GM11168 (cell line): ENCODE measurements around the gene GAL3ST2.
"Not testable (repeated sequence)": the region's sequence is repeated elsewhere in the genome, so short reads cannot be mapped to it uniquely, and the experiment has no call there.

ENCODE experiments used
- in situ Hi-C: fragments of 300-500 bp; cut with MboI; formaldehyde crosslinking; loops from one replicate; pipeline ENCODE4 v1.12.0; 2022; ENCODE audit warnings: low sequenced_read_pairs; ENCODE audit not compliant: unreplicated experiment

GAL3ST2 gene

DNA sequence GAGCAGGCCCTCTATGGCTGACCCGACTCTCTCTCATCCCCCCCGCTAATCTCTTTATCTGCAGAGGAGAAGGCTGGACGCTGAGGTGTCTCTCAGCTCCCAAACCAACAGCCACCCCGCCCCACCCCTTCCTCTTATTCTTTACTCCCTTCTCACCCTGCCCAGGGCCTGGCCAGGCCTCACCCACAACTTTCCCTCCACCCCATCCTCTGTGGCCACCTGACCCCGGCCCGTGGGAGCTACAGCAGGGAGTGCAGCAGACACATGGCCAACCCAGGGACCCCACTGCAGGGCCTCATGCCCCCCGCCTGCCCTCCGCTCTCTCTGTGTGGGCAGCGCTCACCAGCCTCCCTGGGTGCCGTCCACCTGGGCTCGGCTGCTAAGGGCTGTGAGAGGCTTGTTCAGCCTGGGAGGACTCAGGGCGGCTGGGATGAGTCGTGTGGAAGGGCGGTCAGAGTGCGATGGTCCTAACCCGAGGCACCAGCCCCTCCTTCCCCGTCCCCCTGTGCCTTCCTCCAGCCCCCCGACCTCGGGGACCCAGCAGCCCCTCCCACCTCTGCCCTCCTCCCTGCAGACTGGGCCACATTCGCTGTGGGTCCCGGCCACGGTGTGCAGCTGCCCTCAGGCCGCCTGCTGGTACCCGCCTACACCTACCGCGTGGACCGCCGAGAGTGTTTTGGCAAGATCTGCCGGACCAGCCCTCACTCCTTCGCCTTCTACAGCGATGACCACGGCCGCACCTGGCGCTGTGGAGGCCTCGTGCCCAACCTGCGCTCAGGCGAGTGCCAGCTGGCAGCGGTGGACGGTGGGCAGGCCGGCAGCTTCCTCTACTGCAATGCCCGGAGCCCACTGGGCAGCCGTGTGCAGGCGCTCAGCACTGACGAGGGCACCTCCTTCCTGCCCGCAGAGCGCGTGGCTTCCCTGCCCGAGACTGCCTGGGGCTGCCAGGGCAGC lies 39.1 kb downstream of the GAL3ST2 start:
- in situ Hi-C loops = no loop called here

DNA sequence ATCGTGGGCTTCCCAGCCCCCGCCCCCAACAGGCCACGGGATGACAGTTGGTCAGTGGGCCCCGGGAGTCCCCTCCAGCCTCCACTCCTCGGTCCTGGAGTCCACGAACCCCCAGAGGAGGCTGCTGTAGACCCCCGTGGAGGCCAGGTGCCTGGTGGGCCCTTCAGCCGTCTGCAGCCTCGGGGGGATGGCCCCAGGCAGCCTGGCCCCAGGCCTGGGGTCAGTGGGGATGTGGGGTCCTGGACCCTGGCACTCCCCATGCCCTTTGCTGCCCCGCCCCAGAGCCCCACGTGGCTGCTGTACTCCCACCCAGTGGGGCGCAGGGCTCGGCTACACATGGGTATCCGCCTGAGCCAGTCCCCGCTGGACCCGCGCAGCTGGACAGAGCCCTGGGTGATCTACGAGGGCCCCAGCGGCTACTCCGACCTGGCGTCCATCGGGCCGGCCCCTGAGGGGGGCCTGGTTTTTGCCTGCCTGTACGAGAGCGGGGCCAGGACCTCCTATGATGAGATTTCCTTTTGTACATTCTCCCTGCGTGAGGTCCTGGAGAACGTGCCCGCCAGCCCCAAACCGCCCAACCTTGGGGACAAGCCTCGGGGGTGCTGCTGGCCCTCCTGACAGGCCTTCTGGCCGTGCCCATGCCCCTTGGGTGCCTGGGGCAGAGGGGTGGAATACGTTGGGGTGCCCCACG lies 40.0 kb downstream of the GAL3ST2 start:
- in situ Hi-C loops = no loop called here

DNA sequence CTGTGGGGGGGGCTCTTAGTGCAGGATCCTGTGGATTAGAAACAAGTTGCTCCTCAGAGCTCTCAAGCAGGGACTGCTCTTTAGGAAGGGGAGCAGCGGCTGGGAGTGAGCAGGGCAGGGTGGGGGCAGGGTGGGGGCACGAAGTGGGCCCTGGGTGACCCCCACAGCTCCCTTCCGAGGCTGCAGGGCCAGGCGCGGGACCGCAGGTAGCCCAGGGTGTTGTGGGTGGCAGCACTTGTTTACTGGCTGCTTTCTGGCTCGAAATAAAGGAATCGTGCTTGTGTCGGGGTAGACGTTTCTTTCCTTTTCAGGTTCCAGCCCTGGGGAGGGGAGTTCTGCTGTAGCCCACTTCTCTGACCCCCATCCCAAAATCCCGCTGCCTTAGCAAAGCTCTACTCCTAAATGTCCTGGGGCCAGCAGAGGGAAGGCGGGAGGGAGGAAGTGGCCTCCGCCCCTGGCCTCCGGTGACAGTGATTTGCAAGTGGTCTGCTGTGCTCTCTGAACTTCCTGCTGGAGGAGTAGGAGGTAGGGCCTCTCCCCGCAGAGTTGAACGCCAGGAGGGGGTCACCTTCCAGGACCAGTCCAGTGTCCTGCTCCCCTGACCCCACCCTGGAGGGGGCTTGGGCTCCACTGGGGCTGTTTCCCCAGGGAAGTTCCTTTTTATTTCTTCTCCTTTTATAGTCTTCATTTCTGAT lies 40.7 kb downstream of the GAL3ST2 start:
- in situ Hi-C loops = no loop called here

DNA sequence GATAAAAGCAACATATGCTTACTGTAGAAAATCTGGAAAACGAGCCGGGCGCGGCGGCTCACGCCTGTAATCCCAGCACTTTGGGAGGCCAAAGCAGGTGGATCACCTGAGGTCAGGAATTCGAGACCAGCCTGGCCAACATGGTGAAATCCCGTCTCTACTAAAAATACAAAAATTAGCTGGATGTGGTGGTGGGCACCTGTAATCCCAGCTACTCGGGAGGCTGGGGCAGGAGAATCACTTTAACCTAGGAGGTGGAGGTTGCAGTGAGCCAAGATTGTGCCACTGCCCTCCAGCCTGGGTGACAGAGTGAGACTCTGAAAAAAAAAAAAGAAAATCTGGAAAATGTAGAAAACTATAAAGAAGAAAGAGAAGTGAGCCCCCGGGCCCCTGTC lies 41.2 kb downstream of the GAL3ST2 start:
- in situ Hi-C loops = not testable (repeated sequence)

DNA sequence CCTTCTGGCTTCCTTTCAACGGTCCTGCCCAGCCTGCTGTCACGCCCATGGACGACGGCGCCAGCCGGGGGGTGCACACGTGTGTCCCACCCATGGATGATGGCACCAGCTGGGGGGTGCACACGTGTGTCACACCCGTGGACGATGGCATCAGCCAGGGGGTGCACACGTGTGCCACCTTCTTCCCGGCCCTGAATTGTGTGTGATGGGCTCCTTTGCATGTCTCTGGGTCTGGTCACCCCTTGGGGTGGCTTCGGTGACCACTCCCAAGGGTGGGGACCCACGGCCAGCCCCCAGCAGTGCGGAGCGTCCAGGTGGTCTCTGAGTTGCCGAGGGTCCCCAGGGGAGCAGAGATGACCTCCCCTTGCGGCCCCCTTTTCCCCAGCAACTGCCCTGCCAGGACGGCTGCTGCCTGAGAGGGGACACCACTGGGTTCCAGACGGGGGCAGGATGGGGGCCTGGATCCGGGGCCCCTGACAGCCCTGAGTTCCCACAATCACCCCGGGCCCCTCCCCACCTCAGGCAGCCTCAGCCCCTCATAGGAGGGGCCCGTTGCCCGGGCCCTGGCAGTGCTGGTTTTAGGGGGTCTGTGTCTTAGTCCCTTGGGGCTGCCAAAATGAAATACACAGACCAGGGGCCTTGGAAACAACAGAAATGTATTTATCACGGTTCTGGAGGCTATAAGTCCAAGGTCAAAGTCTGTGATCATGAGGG lies 41.8 kb downstream of the GAL3ST2 start:
- in situ Hi-C loops = no loop called here

DNA sequence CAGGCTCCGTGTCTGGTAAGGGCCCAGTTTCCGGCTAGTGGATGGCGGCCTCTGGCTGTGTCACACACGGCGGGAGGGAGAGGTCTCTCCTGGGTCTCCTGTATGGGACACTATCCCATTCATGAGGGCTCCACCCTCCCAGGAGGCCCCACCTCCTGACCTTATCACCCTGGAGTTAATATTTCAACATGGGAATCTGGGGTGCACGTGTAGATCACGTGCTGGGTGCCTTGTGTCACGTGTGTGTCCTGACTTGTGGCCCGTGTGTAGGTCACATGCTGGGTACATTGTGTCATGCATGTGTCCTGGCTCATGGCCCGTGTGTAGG lies 42.3 kb downstream of the GAL3ST2 start:
- in situ Hi-C loops = no loop called here

DNA sequence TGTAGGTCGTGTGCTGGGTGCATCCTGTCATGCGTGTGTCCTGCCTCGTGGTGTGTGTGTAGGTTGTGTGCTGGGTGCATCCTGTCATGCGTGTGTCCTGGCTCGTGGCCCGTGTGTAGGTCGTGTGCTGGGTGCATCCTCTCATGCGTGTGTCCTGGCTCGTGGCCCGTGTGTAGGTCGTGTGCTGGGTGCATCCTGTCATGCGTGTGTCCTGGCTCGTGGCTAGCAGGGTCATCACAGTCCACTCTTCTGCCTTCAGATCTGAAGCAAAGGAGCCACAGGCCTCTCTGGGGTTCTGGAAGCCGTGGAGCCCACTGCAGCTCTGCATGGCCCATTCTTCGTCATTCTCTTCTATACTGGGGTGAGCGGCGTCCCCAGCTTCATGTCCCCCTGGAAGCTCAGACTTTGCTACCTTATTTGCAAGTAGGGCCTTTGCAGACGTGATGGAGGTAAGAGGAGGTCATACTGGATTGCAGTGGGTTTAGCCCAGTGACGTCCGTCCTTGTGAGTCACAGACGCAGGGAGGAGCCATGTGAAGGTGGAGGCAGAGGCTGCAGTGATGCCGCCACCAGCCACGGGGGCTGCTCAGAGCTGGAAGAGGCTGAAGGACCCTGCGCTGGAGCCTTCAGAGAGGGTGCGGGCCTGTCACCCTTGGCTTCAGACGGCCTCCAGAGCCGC lies 43.5 kb downstream of the GAL3ST2 start:
- in situ Hi-C loops = not testable (repeated sequence)

DNA sequence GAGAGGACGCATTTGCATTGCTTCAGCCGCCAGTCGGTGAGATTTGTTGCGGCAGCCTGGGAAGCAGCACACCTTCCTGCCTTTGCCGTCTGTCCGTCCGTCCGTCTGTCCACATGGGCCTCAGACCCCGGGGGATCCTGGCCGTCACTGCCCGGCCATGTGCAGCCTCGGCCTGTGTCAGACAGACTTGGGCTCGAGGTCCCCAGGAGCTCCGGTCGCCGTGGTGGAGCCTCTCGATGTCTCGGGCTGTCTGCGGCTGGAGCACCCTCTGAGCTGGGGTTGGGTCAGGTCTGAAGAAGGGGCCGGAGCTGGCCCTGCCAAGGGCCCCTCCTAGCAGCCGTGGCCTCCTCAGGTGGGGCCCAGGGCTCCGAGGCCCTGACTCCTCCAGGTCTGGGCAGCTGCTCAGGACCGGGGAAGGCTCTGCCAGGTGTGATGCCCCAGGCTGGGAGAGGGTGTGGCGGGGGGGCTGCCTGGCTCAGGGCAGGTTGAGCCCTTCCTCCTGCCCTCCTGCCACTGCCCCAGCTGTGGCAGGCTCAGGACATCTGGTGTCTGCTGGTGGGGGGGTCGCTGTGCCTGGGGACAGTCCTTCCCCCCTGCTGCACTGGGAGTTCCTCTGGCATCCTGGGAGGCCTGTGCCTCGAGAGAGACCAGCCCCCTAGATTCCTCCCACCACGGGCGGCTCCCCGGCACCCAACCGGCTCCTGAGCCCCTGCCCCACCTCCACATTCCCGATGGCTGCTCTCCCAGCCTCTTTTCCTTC lies 44.2 kb downstream of the GAL3ST2 start:
- in situ Hi-C loops = no loop called here

DNA sequence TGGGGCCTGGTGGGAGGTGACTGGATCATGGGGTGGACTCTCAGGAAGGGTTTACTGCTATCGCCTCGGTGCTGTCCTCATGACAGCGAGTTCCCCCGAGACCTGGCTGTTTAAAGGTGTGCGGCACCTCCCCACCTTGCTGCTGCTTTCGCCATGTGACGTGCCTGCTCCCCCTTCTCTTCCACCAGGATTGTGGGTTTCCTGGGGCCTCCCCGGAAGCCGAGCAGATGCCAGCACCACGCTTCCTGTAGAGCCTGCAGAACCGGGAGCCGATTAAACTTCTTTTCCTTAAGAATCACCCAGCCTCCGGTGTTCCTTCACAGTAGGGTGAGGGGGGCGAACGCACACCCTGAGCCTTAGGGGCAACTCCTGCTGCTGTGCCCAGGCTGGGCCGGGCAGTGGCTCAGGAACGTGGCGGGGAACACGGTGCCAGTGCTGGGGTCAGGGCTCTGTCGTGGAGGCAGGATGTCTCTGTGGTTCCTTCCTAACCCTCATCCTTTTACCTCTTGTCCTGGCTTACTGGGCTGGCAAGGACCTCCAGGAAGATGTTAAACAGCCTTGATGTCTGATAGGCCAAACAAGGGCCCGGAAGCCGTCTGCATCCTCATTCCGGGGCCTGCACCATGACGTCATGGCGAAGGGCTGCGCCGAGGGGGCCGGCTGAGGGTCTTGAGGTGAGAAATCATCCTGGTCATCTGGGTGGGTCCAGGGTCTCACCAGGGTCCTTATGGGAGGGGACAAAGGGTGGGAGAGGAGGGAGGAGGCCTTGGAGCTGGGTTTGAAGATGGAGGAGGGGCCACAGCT lies 45.0 kb downstream of the GAL3ST2 start:
- in situ Hi-C loops = no loop called here

DNA sequence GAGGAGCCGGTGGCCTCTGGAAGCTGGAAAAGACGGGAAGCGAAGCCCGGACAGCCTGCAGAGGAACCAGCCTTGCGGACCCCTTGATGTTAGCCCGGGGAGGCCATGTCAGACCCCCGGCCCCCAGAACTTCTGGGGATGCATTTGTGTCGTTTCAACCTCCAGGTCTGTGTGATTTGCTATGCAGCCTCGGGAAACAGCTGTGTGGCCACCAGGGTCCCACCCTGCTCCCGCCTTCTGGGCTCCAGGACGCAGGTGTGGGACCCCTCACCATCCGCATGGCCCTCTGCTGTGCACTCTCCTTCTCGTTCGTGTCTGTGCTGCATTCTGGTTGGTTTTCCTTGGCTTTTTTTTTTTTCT lies 45.6 kb downstream of the GAL3ST2 start:
- in situ Hi-C loops = no loop called here

DNA sequence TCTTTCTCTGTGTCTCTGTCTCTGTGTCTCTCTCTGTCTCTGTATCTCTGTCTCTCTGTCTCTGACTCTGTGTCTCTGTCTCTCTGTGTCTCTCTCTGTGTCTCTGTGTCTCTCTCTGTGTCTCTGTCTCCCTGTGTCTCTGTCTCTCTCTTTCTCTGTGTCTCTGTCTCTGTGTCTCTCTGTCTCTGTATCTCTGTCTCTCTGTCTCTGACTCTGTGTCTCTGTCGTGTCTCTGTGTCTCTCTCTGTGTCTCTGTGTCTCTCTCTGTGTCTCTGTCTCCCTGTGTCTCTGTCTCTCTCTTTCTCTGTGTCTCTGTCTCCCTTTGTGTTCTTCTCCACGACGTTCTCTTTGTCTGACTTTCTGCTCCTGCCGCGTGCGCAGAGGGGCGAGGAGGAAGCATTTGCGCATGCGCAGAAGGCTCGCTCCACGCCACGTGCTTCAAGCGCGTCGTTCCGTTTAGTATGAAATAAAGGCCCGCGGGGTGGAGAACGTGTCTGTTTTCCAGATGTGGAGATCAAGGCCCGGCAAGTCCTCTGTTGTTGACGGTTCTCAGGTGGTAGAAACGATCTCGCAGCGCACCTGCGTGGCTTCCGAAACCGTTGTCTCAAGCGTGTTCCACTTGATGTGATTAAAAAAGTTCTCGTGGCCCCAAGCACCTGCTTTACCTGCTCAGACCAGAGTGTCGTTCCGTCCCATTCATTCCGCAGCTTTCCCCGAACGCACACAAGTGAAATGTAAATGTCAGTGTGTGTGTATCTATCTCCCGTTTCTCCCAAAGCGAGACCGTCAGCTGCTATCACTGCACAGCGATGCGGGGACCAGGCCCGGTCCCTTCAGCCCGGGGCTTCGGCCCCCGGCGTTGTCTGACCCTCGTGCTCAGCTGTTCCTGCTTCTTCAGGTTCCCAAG lies 47.2 kb downstream of the GAL3ST2 start:
- in situ Hi-C loops = not testable (repeated sequence)

DNA sequence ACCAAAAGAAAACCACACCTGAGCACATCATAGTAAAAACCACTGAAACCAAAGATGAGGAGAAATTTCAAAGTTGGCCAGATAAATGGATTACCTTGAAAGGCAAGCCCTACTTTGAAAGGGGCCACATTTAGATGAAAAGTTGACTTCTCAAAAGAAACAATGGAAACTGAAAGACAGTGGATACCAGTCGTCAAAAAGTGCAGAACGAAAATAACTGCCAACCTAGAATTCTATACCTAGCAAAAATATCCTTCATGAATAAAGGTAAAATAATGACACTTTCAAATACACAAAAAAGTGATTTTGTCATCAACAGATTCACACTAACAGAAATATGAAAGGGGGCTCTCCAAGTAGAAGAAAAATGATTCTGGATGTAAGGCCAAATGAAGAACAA lies 50.8 kb downstream of the GAL3ST2 start:
- in situ Hi-C loops = no loop called here

DNA sequence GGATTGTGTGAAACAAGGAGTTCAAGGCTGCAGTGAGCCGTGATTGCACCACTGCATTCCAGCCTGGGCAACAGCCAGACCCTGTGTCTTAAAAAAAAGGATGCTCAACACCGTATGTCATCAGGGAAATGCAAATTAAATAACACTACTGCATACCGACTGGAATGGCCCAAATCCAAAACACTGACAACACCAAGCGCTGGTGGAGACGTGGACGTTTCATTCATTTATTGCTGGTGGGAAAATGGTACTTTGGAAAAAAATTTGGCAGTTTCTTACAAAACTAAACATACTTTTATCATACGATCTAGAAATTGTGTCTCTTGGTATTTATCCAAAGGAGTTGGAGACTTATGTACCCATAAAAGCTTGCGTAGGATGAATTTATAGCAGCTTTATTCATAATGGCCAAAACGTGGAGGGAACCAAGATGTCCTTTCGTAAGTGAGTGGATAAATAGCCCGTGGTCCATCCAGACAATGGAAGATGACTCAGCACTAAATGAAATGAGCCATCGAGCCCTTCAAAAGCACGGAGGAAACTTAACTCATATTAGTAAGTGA lies 56.6 kb downstream of the GAL3ST2 start:
- in situ Hi-C loops = no loop called here

DNA sequence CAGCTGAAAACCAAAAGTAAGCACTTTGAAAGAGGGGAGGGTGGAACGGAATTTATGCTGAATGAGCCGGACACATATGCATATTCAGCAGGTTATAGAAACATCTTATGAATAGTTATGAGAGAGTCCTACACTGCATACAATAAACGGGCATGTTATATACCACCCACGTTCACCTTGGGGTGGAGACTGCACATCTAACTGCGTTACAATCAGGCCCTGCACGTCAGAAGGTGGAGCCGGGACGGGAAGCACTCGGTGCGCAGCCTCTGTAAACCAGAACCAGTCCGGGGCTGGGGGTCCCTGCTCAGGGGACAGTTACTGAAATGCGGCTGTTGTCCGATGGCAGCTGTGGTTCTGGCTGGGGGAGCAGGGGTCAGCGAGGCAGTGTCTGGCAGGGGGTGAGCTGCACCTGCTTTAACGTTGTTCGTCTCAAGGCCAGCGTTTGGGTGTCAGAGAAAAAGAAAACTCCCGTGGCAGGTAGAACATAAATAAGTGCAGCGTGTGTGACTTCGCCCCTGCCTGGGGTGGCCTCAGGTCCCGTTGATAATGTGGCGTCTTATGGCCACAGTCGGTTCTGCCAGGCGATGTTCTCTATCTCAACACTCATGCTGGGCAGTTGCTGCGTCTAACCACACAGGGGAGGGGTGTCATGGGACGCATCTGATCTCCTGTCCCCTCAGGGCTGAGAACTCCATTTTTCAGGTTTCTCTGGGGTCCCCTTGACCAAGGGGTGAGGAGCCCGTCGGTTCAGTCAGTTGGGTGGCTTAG lies 57.3 kb downstream of the GAL3ST2 start:
- in situ Hi-C loops = not testable (repeated sequence)

DNA sequence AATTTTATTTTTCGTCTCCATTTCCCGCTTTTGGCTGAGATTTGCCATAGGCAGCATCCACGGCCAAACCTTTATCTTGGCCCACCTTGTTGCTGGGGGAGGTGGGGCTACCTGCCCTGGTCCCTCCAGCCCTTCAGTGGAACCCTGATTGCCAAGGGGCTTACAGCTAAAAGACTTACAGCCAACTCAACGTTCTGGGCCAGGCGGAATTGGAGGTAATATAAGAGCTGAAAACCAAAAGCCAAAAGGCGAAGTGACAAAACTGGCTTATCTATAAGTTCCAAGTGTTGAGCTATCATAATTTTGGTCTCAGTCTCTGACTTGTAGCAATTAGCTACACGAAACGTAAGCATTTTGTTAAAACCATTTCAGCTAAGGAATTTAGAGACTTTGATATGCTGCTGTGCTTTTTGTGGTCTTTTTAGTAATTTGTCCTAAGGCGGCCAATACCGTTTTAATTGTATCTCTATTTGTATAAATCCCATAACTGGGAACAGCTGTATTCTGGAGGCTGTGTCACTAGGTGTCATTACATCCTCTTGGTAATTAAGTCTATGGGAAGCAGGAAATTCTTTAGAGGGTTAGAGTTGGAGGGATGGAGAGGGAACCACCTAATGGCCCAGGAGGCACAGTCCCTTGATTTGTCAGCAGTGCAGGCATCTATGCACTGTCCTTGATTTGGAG lies 58.0 kb downstream of the GAL3ST2 start:
- in situ Hi-C loops = no loop called here

DNA sequence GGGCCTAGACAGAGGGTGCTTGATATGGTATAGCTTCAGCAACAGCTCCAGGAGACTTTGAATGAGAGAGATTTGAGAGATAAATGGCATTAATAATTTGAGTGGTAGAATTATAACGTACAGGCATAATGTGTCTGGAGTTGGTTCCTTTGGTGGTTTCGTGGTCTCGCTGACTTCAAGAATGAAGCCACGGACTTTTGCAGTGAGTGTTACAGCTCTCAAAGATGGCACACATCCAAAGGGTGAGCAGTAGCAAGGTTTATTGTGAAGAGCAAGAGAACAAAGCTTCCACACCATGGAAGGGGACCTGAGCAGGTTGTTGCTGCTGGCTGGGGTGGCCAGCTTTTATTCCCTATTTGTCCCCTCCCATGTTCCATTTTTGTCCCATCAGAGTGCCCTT lies 59.0 kb downstream of the GAL3ST2 start:
- in situ Hi-C loops = no loop called here
